GM12878 (cell line): ENCODE measurements around the gene TAF6L. TPM values are rescaled to one million over a fixed set of nuclear protein-coding genes. Genes with fewer than 3 reads are reported as not detected.
A peak's percentile ranks its signal among the peaks of the same experiment; 100 is the strongest.

Experiments
- BACH1 ChIP-seq: fragments of 450-650 bp; IDR thresholded peaks from 2 replicates; pipeline ENCODE4 v1.6.1; 2017; ENCODE audit warnings: mild to moderate bottlenecking, borderline replicate concordance
- BRCA1 ChIP-seq: IDR thresholded peaks from 2 replicates; pipeline ENCODE4 v1.6.1; 2011; ENCODE audit warnings: low read depth, low read length, improper control_type of control experiment
- CBX3 ChIP-seq: fragments of 200-600 bp; sonication (generic); IDR thresholded peaks from 2 replicates; pipeline ENCODE4 v1.6.1; 2016; ENCODE audit warnings: low read depth, borderline replicate concordance
- CHD4 ChIP-seq: fragments of 200-600 bp; sonication (generic); IDR thresholded peaks from 2 replicates; pipeline ENCODE4 v1.6.1; 2016; ENCODE audit warnings: mild to moderate bottlenecking
- EGR1 ChIP-seq, 2 experiments: IDR thresholded peaks; 1 replicate in 1 of 2; 2 replicates in 1 of 2; pipeline ENCODE4 v1.6.1; 2011 to 2012; ENCODE audit warnings: low read depth in 2 of 2, low read length in 2 of 2, borderline replicate concordance in 1 of 2, mild to moderate bottlenecking in 1 of 2, moderate library complexity in 1 of 2
- ETV6 ChIP-seq, 2 experiments: fragments of 450-650 bp in 1 of 2; IDR thresholded peaks in 1 of 2; conservative IDR thresholded peaks in 1 of 2; 2 replicates each; pipeline ENCODE4 v1.6.1; 2014; ENCODE audit warnings: antibody characterized with exemption in 1 of 2, borderline replicate concordance in 1 of 2, low read depth in 1 of 2, mild to moderate bottlenecking in 1 of 2, moderate library complexity in 1 of 2
- FOXM1 ChIP-seq: IDR thresholded peaks from 2 replicates; pipeline ENCODE4 v1.6.1; 2012; ENCODE audit warnings: low read depth, mild to moderate bottlenecking, inconsistent platforms, low read length, moderate library complexity
- LARP7 ChIP-seq: fragments of 450-650 bp; IDR thresholded peaks from 2 replicates; pipeline ENCODE4 v1.6.1; 2017; ENCODE audit warnings: mild to moderate bottlenecking
- NR2C2 ChIP-seq: IDR thresholded peaks from 2 replicates; pipeline ENCODE4 v1.6.1; 2011; ENCODE audit warnings: borderline replicate concordance, low read depth; ENCODE audit not compliant: control insufficient read depth, insufficient read length
- NR2F1 ChIP-seq: fragments of 450-650 bp; conservative IDR thresholded peaks from 2 replicates; pipeline ENCODE4 v1.6.1; 2017; ENCODE audit warnings: mild to moderate bottlenecking
- TCF7 ChIP-seq: IDR thresholded peaks from 2 replicates; pipeline ENCODE4 v1.6.1; 2014; ENCODE audit warnings: antibody characterized with exemption, borderline replicate concordance
- ZNF384 ChIP-seq: IDR thresholded peaks from 2 replicates; pipeline ENCODE4 v1.6.1; 2012; ENCODE audit warnings: low read depth, mild to moderate bottlenecking, low read length, improper control_type of control experiment, borderline replicate concordance
- ZSCAN29 ChIP-seq: fragments of 450-650 bp; IDR thresholded peaks from 2 replicates; pipeline ENCODE4 v1.6.1; 2017; ENCODE audit warnings: mild to moderate bottlenecking, moderate library complexity
- polyA plus RNA-seq, 11 experiments: library from polyadenylated mRNA; depleted of rRNA in 4 of 11; unstranded in 6 of 11; stranded (reverse) in 5 of 11; fragments of >200 nt; fragmentation: Nextera tagmentation in 4 of 11; fragmentation: Illumina TruSeq in 1 of 11; extraction: Ambion mirVana in 4 of 11; extraction: Trizol in 1 of 11; gene quantifications; 1 replicate in 1 of 11; 2 replicates in 10 of 11; pipeline versions ENCODE4 v1.2.1 to v1.2.3, GENCODE V29; 2011 to 2016; ENCODE audit warnings: inconsistent platforms in 2 of 11, missing spikeins in 2 of 11, low read depth in 1 of 11
- total RNA-seq, 4 experiments: library from RNA; depleted of rRNA in 3 of 4; stranded (reverse); fragments of >200 nt in 3 of 4; fragmentation: Illumina TruSeq in 1 of 4; extraction: Trizol in 1 of 4; gene quantifications; 2 replicates each; pipeline versions ENCODE4 v1.2.1 to v1.2.3, GENCODE V29; 2013 to 2021
- TF ChIP-seq, protein P1 (sequence below): fragments of 450-650 bp; IDR thresholded peaks from 2 replicates; pipeline ENCODE4 v1.6.1; 2017; ENCODE audit warnings: mild to moderate bottlenecking, moderate library complexity
- TF ChIP-seq, protein P2 (sequence below): fragments of 450-650 bp; IDR thresholded peaks from 2 replicates; pipeline ENCODE4 v1.6.1; 2018; ENCODE audit warnings: mild to moderate bottlenecking, low read depth, moderate library complexity; ENCODE audit not compliant: partially characterized antibody
- TF ChIP-seq, protein P3 (sequence below): fragments of 450-650 bp; IDR thresholded peaks from 2 replicates; pipeline ENCODE4 v1.6.1; 2014; ENCODE audit warnings: mild to moderate bottlenecking
- TF ChIP-seq, protein P4 (sequence below): IDR thresholded peaks from 2 replicates; pipeline ENCODE4 v1.6.1; 2012; ENCODE audit warnings: low read depth, low read length, improper control_type of control experiment
- TF ChIP-seq, protein P5 (sequence below): fragments of 150-350 bp; IDR thresholded peaks from 2 replicates; pipeline ENCODE4 v1.6.1; 2014; ENCODE audit warnings: mild to moderate bottlenecking, low read depth, low read length

TAF6L gene
- total and polyA plus RNA-seq, 10 of the 15 experiments (the other 5 are each of a cell fraction or from before 2014, with no cell fraction given), result 0.15 to 35.6 (median 19.0) TPM

DNA sequence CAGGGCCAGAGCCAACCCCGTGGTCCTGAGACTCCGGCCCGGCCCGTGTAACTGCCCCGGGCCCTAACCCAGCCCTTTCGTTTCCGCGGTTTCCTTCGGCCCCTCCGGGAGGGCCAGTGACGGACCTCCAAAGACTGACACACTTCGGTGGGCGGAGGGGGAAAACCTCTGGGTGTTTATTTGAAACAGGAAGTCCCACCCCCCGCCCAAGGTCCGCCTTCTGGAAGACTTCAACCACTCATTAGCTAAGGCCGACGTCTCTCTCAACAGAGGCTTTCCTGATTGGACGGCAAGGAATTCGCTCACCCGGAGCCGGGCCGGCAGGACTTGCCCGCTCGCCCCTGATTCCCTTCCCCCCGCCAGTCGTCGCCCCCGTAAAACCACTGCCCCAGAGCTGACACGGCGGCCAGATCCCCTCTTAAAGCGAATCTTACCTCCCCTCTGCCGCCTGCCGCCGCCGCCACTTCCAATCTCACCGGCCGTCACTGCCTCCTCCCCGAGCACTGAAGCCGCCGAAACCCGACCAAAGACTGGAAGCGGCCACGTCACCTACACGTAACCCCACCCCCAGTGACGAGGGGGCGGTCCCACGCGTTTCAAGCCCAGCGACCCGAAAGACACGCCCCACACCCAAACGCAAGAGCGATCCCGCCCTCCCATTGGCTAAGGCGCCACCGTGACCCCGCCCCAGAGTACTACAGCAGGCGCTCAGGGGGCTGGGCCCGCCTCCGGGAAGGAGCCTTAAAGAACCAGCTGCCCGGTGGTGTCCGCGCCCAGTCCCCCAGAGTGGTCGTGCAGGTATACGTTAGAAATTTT lies 60.5 kb downstream of the TAF6L start, which contains the start of gene STX5 (continued):
- TF ChIP-seq NR2F1 (peak; percentile 65; the same call in 1 of the 2 replicates), BRCA1 (no peak), NR2C2 (no peak), EGR1 (IDR thresholded peaks at IDR 0.05; ENCODE audit: borderline replicate concordance in 1 of 2, low read depth in 2 of 2, low read length in 2 of 2) (no peak), CBX3 (no peak), ETV6 (conservative IDR thresholded peaks at IDR 0.05 in 1 of 2, IDR thresholded peaks at IDR 0.05 in 1 of 2; ENCODE audit: borderline replicate concordance in 1 of 2, low read depth in 1 of 2) (no peak), LARP7 (no peak; the same call in 1 of the 2 replicates), TCF7 (no peak), CHD4 (no peak), ZNF384 (no peak), ZSCAN29 (no peak), BACH1 (peak; percentile 65), FOXM1 (no peak)
- TF ChIP-seq, protein P1, sequence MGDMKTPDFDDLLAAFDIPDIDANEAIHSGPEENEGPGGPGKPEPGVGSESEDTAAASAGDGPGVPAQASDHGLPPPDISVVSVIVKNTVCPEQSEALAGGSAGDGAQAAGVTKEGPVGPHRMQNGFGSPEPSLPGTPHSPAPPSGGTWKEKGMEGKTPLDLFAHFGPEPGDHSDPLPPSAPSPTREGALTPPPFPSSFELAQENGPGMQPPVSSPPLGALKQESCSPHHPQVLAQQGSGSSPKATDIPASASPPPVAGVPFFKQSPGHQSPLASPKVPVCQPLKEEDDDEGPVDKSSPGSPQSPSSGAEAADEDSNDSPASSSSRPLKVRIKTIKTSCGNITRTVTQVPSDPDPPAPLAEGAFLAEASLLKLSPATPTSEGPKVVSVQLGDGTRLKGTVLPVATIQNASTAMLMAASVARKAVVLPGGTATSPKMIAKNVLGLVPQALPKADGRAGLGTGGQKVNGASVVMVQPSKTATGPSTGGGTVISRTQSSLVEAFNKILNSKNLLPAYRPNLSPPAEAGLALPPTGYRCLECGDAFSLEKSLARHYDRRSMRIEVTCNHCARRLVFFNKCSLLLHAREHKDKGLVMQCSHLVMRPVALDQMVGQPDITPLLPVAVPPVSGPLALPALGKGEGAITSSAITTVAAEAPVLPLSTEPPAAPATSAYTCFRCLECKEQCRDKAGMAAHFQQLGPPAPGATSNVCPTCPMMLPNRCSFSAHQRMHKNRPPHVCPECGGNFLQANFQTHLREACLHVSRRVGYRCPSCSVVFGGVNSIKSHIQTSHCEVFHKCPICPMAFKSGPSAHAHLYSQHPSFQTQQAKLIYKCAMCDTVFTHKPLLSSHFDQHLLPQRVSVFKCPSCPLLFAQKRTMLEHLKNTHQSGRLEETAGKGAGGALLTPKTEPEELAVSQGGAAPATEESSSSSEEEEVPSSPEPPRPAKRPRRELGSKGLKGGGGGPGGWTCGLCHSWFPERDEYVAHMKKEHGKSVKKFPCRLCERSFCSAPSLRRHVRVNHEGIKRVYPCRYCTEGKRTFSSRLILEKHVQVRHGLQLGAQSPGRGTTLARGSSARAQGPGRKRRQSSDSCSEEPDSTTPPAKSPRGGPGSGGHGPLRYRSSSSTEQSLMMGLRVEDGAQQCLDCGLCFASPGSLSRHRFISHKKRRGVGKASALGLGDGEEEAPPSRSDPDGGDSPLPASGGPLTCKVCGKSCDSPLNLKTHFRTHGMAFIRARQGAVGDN, result no peak
- TF ChIP-seq, protein P2, sequence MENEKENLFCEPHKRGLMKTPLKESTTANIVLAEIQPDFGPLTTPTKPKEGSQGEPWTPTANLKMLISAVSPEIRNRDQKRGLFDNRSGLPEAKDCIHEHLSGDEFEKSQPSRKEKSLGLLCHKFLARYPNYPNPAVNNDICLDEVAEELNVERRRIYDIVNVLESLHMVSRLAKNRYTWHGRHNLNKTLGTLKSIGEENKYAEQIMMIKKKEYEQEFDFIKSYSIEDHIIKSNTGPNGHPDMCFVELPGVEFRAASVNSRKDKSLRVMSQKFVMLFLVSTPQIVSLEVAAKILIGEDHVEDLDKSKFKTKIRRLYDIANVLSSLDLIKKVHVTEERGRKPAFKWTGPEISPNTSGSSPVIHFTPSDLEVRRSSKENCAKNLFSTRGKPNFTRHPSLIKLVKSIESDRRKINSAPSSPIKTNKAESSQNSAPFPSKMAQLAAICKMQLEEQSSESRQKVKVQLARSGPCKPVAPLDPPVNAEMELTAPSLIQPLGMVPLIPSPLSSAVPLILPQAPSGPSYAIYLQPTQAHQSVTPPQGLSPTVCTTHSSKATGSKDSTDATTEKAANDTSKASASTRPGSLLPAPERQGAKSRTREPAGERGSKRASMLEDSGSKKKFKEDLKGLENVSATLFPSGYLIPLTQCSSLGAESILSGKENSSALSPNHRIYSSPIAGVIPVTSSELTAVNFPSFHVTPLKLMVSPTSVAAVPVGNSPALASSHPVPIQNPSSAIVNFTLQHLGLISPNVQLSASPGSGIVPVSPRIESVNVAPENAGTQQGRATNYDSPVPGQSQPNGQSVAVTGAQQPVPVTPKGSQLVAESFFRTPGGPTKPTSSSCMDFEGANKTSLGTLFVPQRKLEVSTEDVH, result no peak
- TF ChIP-seq, protein P3, sequence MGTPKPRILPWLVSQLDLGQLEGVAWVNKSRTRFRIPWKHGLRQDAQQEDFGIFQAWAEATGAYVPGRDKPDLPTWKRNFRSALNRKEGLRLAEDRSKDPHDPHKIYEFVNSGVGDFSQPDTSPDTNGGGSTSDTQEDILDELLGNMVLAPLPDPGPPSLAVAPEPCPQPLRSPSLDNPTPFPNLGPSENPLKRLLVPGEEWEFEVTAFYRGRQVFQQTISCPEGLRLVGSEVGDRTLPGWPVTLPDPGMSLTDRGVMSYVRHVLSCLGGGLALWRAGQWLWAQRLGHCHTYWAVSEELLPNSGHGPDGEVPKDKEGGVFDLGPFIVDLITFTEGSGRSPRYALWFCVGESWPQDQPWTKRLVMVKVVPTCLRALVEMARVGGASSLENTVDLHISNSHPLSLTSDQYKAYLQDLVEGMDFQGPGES, result peak; percentile 88
- TF ChIP-seq, protein P4, sequence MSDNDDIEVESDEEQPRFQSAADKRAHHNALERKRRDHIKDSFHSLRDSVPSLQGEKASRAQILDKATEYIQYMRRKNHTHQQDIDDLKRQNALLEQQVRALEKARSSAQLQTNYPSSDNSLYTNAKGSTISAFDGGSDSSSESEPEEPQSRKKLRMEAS, result peak; percentile 36; the same call in 1 of the 2 replicates
- TF ChIP-seq, protein P5, sequence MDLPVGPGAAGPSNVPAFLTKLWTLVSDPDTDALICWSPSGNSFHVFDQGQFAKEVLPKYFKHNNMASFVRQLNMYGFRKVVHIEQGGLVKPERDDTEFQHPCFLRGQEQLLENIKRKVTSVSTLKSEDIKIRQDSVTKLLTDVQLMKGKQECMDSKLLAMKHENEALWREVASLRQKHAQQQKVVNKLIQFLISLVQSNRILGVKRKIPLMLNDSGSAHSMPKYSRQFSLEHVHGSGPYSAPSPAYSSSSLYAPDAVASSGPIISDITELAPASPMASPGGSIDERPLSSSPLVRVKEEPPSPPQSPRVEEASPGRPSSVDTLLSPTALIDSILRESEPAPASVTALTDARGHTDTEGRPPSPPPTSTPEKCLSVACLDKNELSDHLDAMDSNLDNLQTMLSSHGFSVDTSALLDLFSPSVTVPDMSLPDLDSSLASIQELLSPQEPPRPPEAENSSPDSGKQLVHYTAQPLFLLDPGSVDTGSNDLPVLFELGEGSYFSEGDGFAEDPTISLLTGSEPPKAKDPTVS, result no peak
